Measurements from ENCODE around the gene ANO7.

Gene ANO7

GRCh38 chr2:241205086-241205485 is 16.6 kb downstream of the ANO7 start:
- in situ Hi-C loops (cut with MboI; ENCODE audit: low sequenced_read_pairs), result no loop called here

GRCh38 chr2:241207151-241207550 is 18.7 kb downstream of the ANO7 start:
- in situ Hi-C loops (cut with MboI; ENCODE audit: low sequenced_read_pairs), result no loop called here

GRCh38 chr2:241207641-241208040 is 19.2 kb downstream of the ANO7 start:
- in situ Hi-C loops (cut with MboI; ENCODE audit: low sequenced_read_pairs), result no loop called here

GRCh38 chr2:241208058-241208457 is 19.6 kb downstream of the ANO7 start:
- in situ Hi-C loops (cut with MboI; ENCODE audit: low sequenced_read_pairs), result no loop called here

- in situ Hi-C loops (cut with MboI; ENCODE audit: low sequenced_read_pairs), result no loop called here
These were observed 20.8 kb downstream of the ANO7 start for GRCh38 chr2:241209271-241209670.

GRCh38 chr2:241211276-241211675 is 22.8 kb downstream of the ANO7 start:
- in situ Hi-C loops (cut with MboI; ENCODE audit: low sequenced_read_pairs), result no loop called here

- in situ Hi-C loops (cut with MboI; ENCODE audit: low sequenced_read_pairs), result no loop called here
These were observed 24.6 kb downstream of the ANO7 start for GRCh38 chr2:241213041-241213440.

- in situ Hi-C loops (cut with MboI; ENCODE audit: low sequenced_read_pairs), result no loop called here
These were observed 25.1 kb downstream of the ANO7 start for GRCh38 chr2:241213567-241213966.

GRCh38 chr2:241214209-241214608 is 25.7 kb downstream of the ANO7 start:
- in situ Hi-C loops (cut with MboI; ENCODE audit: low sequenced_read_pairs), result no loop called here

- in situ Hi-C loops (cut with MboI; ENCODE audit: low sequenced_read_pairs), result no loop called here
These were observed 26.3 kb downstream of the ANO7 start for GRCh38 chr2:241214766-241215165.

- in situ Hi-C loops (cut with MboI; ENCODE audit: low sequenced_read_pairs), result no loop called here
These were observed 26.9 kb downstream of the ANO7 start for GRCh38 chr2:241215421-241215820.

- in situ Hi-C loops (cut with MboI; ENCODE audit: low sequenced_read_pairs), result no loop called here
These were observed 27.8 kb downstream of the ANO7 start for GRCh38 chr2:241216211-241216761.

- in situ Hi-C loops (cut with MboI; ENCODE audit: low sequenced_read_pairs), result no loop called here
These were observed 29.0 kb downstream of the ANO7 start for GRCh38 chr2:241217320-241218031.

- in situ Hi-C loops (cut with MboI; ENCODE audit: low sequenced_read_pairs), result no loop called here
These were observed 29.9 kb downstream of the ANO7 start for GRCh38 chr2:241218131-241219029.

GRCh38 chr2:241219030-241219382 is 30.5 kb downstream of the ANO7 start:
- in situ Hi-C loops (cut with MboI; ENCODE audit: low sequenced_read_pairs), result no loop called here

GRCh38 chr2:241219856-241220356 is 31.4 kb downstream of the ANO7 start:
- in situ Hi-C loops (cut with MboI; ENCODE audit: low sequenced_read_pairs), result no loop called here

- in situ Hi-C loops (cut with MboI; ENCODE audit: low sequenced_read_pairs), result no loop called here
These were observed 34.9 kb downstream of the ANO7 start for GRCh38 chr2:241223211-241224017.

GRCh38 chr2:241224018-241224850 is 35.8 kb downstream of the ANO7 start:
- in situ Hi-C loops (cut with MboI; ENCODE audit: low sequenced_read_pairs), result no loop called here

GRCh38 chr2:241224851-241225438 is 36.5 kb downstream of the ANO7 start:
- in situ Hi-C loops (cut with MboI; ENCODE audit: low sequenced_read_pairs), result no loop called here

- in situ Hi-C loops (cut with MboI; ENCODE audit: low sequenced_read_pairs), result no loop called here
These were observed 37.1 kb downstream of the ANO7 start for GRCh38 chr2:241225545-241225944.
